Skeletal muscle tissue (tissue), 4 donors: ENCODE data around the gene KCNMA1. TPM values are rescaled to one million over a fixed set of nuclear protein-coding genes. Genes with fewer than 3 reads are reported as not detected.
"Not testable (repeated sequence)": the region's sequence is repeated elsewhere in the genome, so short reads cannot be mapped to it uniquely, and the experiment has no call there.

Experiments used
- H3K27ac ChIP-seq: one replicate; pipeline ENCODE4 v1.7.0; 2013; ENCODE audit warnings: mild to moderate bottlenecking, low read depth, low read length, inconsistent platforms
- H3K27me3 ChIP-seq, 3 donors: one replicate each; pipeline ENCODE4 v1.7.0; 2013; ENCODE audit warnings: low read length in 3 of 3; ENCODE audit not compliant: control insufficient read depth in 3 of 3, insufficient read depth in 3 of 3
- H3K36me3 ChIP-seq, 3 donors: one replicate each; pipeline ENCODE4 v1.7.0; 2013; ENCODE audit warnings: low read length in 3 of 3; ENCODE audit not compliant: control insufficient read depth in 3 of 3, insufficient read depth in 3 of 3
- H3K4me1 ChIP-seq, 3 donors: one replicate each; pipeline ENCODE4 v1.7.0; 2013; ENCODE audit warnings: low read length in 3 of 3, mild to moderate bottlenecking in 3 of 3; ENCODE audit not compliant: control insufficient read depth in 3 of 3, insufficient read depth in 3 of 3
- H3K4me3 ChIP-seq, 3 donors: one replicate each; pipeline ENCODE4 v1.7.0; 2013; ENCODE audit warnings: low read length in 3 of 3
- H3K9ac ChIP-seq, 3 donors: one replicate each; pipeline ENCODE4 v1.7.0; 2013; ENCODE audit warnings: low read length in 3 of 3, mild to moderate bottlenecking in 3 of 3, moderate library complexity in 2 of 3, low read depth in 1 of 3
- H3K9me3 ChIP-seq, 3 donors: one replicate each; pipeline ENCODE4 v1.7.0; 2013; ENCODE audit warnings: low read length in 3 of 3; ENCODE audit not compliant: control insufficient read depth in 3 of 3
- total RNA-seq: library from RNA; depleted of rRNA; stranded (reverse); fragments of >200 nt; gene quantifications from one replicate; pipeline ENCODE4 v1.2.3, GENCODE V29; 2014
- donor health status: Osteomylitis.

Gene KCNMA1
- total RNA-seq, 1 donor from 2014 or later = 18.8 TPM

GRCh38 chr10:77520995-77521394 is 116.6 kb downstream of the KCNMA1 start:
- Histone ChIP-seq H3K4me3 (no peak overlapping the region), H3K4me1 (peaks cover 20 to 64% (median 41%) of the 10 kb centered on the region in 3 donors)

DNA sequence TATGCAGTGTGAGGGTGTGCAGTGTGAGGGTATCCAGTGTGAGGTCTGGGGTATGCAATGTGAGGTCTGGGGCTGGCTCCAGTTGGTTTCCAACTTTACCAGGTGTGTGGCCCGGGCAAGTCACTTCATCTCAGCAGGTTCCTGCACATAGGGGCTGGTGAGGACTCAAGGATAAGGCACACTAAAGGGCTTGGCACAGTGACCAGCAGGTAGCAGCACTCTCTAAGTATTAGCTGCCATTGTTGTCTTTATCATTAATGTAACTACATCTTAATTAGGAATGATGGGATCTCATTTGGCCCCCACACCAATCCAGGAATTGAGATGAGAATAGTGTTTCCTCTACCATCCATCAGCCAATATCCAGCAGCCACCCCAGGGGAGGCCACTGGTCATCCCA is 117.3 kb downstream of the KCNMA1 start:
- H3K36me3 ChIP-seq = no peaks in the 10 kb centered on the region
- no peaks in the 10 kb centered on the region for H3K9me3 ChIP-seq
- no peak overlapping the region for H3K4me3 ChIP-seq
- H3K27ac ChIP-seq = no peak overlapping the region
- no peaks in the 10 kb centered on the region for H3K27me3 ChIP-seq
- no peak overlapping the region for H3K9ac ChIP-seq
- H3K4me1 ChIP-seq = peaks cover 20 to 60% (median 36%) of the 10 kb centered on the region in 3 donors

More at GRCh38 chr10:77520995-77521394, 116.6 kb downstream of the KCNMA1 start:
- Histone ChIP-seq H3K27ac (no peak overlapping the region), H3K9me3 (no peaks in the 10 kb centered on the region), H3K9ac (no peak overlapping the region), H3K36me3 (no peaks in the 10 kb centered on the region), H3K27me3 (no peaks in the 10 kb centered on the region)

DNA sequence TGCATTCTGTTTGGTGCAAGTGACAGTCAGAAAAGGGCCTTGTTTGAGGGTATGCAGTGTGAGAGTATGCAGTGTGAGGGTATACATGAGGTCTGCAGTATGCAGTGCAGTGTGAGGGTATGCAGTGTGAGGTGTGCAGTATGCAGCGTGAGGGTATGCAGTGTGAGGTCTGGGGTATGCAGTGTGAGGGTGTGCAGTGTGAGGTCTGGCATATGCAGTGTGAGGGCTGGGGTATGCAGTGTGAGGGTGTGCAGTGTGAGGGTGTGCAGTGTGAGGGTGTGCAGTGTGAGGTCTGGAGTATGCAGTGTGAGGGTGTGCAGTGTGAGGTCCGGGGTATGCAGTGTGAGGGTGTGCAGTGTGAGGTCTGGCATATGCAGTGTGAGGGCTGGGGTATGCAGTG is 117.8 kb downstream of the KCNMA1 start:
- not testable (repeated sequence) for H3K36me3 ChIP-seq, H3K27ac ChIP-seq, H3K9ac ChIP-seq, H3K4me3 ChIP-seq, H3K9me3 ChIP-seq, H3K27me3 ChIP-seq
- peaks cover 20 to 61% (median 33%) of the 10 kb centered on the region in 3 donors for H3K4me1 ChIP-seq

DNA sequence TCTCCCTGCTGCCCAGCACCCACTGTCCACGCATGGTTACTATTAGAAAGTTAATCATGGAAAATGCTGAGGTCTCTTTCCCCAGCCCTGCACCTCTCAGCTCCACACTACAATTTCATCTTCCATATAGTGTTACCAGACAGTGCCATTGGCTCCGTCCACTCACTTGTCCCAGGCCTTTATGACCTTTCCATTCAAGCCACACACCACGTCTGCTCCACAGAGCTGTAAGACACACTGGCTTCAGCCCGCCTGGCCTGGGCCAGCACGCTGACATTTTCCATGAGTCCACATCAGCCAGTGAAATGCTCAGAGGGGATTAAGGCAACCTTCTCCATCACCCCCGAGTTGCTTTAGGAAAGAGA is 118.7 kb downstream of the KCNMA1 start:
- Histone ChIP-seq H3K27me3 (no peaks in the 10 kb centered on the region), H3K36me3 (no peaks in the 10 kb centered on the region), H3K27ac (peak overlapping the region; percentile 46), H3K4me1 (peaks cover 18 to 62% (median 33%) of the 10 kb centered on the region in 3 donors), H3K9me3 (no peaks in the 10 kb centered on the region), H3K4me3 (peak overlapping the region in 1 of 3 donors; percentile 35), H3K9ac (no peak overlapping the region)

GRCh38 chr10:77518241-77518909 is 119.2 kb downstream of the KCNMA1 start:
- Histone ChIP-seq H3K4me3 (peak overlapping the region in 1 of 3 donors; percentile 35), H3K9me3 (no peaks in the 10 kb centered on the region), H3K27me3 (no peaks in the 10 kb centered on the region), H3K36me3 (no peaks in the 10 kb centered on the region), H3K4me1 (peaks cover 20 to 66% (median 38%) of the 10 kb centered on the region in 3 donors), H3K9ac (no peak overlapping the region), H3K27ac (peak overlapping the region; percentile 46)

DNA sequence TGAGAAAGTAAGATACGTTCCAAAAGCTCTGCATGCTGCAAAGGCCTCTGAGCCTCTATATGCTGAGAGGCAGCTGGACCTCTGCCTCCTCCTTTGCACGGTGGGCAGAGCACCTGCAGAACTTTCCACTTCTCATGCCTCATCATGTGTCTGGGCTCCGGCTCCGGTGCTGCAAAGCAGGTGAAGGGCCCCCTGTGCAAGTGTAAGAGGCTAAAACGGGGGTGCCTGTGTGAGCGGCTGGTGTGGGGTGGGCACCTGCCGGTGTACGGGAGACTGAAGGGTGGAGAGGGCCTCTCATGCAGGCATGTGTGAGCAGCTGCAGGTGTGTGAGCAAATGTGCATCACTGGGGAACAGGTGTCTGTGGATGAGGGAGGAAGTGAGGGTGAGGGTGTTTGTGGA is 121.0 kb downstream of the KCNMA1 start:
- no peak overlapping the region for H3K27ac ChIP-seq
- no peaks in the 10 kb centered on the region for H3K36me3 ChIP-seq
- H3K4me3 ChIP-seq = no peak overlapping the region
- no peak overlapping the region for H3K9ac ChIP-seq
- H3K4me1 ChIP-seq = peaks cover 35 to 74% (median 56%) of the 10 kb centered on the region in 3 donors
- no peaks in the 10 kb centered on the region for H3K9me3 ChIP-seq
- H3K27me3 ChIP-seq = no peaks in the 10 kb centered on the region

DNA sequence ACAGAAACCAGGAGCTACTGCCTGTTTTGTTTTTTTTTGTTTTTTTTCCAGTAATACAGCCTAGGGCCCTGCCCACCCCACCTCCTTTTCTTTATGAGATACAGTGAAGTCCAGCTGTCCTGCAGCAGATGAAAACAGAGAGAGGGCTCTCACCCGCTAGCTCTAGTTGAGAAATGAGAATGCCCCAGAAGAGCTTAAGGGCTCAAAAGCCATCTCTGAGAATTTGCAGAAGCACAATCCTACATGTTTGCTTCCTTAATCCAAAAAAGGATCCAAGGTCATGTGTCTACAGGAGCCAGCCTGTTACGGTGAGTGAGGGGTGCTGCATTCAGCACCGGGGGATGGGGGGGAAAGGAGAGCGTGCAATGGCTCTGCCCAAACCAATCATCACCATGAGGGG is 122.7 kb downstream of the KCNMA1 start:
- no peaks in the 10 kb centered on the region for H3K36me3 ChIP-seq
- H3K27ac ChIP-seq = peak overlapping the region; percentile 89
- no peaks in the 10 kb centered on the region for H3K27me3 ChIP-seq
- H3K4me1 ChIP-seq = peaks cover 35 to 84% (median 63%) of the 10 kb centered on the region in 3 donors
- H3K9ac ChIP-seq = no peak overlapping the region
- no peak overlapping the region for H3K4me3 ChIP-seq
- H3K9me3 ChIP-seq = no peaks in the 10 kb centered on the region

DNA sequence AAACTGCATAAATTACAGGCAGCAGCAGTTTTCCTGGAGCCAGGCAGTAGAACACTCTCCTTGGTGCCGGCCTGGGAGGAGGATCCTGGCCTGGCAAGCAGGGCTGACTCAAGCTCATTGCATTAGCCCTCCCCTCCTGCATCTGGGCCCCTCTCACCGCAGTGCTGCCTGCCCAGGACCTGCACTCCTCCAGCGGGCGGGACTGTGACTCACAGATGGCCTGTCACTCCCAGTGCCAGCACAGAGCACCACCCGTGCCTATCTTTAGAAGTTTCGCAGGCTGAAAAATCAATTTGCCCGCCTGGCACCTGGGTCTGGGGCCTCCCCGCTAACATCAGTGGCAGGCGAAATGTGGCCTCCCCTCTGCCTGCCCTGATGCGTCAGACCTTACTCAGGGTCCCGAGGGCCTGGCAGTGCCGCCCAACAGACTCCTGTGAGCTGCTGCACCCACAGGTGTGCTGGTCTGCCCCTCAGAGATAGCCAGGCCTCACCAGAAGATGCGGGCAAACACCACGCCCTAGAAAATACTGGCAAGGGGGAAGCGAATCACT is 123.8 kb downstream of the KCNMA1 start:
- peak overlapping the region; percentile 20 to 27 (median 22) for H3K4me3 ChIP-seq
- H3K9ac ChIP-seq = peak overlapping the region; percentile 27 to 70 (median 61)
- H3K4me1 ChIP-seq = peaks cover 32 to 77% (median 57%) of the 10 kb centered on the region in 3 donors
- H3K27ac ChIP-seq = peak overlapping the region; percentile 89
- no peaks in the 10 kb centered on the region for H3K27me3 ChIP-seq
- no peaks in the 10 kb centered on the region for H3K36me3 ChIP-seq
- H3K9me3 ChIP-seq = no peaks in the 10 kb centered on the region

DNA sequence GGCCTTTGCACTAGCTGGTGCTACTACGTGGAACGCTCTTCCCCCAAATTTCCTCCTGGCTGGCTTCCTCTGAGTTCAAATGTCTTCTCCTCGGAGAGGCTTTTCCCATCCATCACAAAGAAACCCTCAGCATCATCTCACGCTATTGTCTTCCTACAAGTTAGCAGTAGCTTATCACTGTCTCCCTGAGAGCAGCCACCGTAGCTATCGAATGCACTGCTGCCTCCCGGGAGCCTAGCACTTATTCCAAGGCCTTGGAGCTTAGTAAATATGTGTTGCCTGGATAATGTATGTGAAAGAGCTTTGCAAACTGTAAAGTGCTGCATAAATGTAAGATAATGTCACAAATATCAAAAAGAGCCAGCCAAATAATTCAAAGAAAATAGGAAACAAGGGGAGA is 124.4 kb downstream of the KCNMA1 start:
- peak overlapping the region in 1 of 3 donors; percentile 70 for H3K9ac ChIP-seq
- H3K27ac ChIP-seq = peak overlapping the region; percentile 89
- no peaks in the 10 kb centered on the region for H3K27me3 ChIP-seq

GRCh38 chr10:77512219-77512578 is 125.4 kb downstream of the KCNMA1 start:
- Histone ChIP-seq H3K27ac (peak overlapping the region; percentile 89), H3K9ac (no peak overlapping the region), H3K4me1 (peaks cover 31 to 66% (median 46%) of the 10 kb centered on the region in 3 donors), H3K27me3 (no peaks in the 10 kb centered on the region), H3K4me3 (no peak overlapping the region), H3K9me3 (no peaks in the 10 kb centered on the region), H3K36me3 (no peaks in the 10 kb centered on the region)

More for the DNA sequence above, 124.4 kb downstream of the KCNMA1 start:
- H3K36me3 ChIP-seq = no peaks in the 10 kb centered on the region
- peaks cover 28 to 70% (median 51%) of the 10 kb centered on the region in 3 donors for H3K4me1 ChIP-seq
- no peaks in the 10 kb centered on the region for H3K9me3 ChIP-seq
- peak overlapping the region in 1 of 3 donors; percentile 27 for H3K4me3 ChIP-seq
